ENCODE results near the gene SPEG.

SPEG gene

GRCh38 chr2:219425238-219426067 lies 9.2 kb upstream of the SPEG start:
- no peak for DNase-seq

- no peak for DNase-seq
Observed at GRCh38 chr2:219426068-219426443, 8.6 kb upstream of the SPEG start.

GRCh38 chr2:219426534-219427136 lies 8.0 kb upstream of the SPEG start:
- no peak for DNase-seq

GRCh38 chr2:219428469-219428868 lies 6.2 kb upstream of the SPEG start:
- no peak for DNase-seq

GRCh38 chr2:219429958-219430606 lies 4.6 kb upstream of the SPEG start:
- no peak for DNase-seq

- peak; percentile 52 for DNase-seq
Observed at GRCh38 chr2:219430633-219431615, 3.7 kb upstream of the SPEG start.

- peak; percentile 82 for DNase-seq
Observed at GRCh38 chr2:219433666-219434467, 776 bp upstream of the SPEG start.

- DNase-seq = no peak
Observed at GRCh38 chr2:219434468-219434717, 250 bp upstream of the SPEG start.

- no peak for DNase-seq
Observed at GRCh38 chr2:219435701-219436100, 1.1 kb downstream of the SPEG start.

GRCh38 chr2:219436491-219436890 lies 1.8 kb downstream of the SPEG start:
- DNase-seq = no peak

- no peak for DNase-seq
Observed at GRCh38 chr2:219437141-219437540, 2.5 kb downstream of the SPEG start.

GRCh38 chr2:219437690-219438206 lies 3.1 kb downstream of the SPEG start:
- DNase-seq = no peak

GRCh38 chr2:219438453-219438852 lies 3.8 kb downstream of the SPEG start:
- DNase-seq = no peak

- no peak for DNase-seq
Observed at GRCh38 chr2:219439506-219439905, 4.9 kb downstream of the SPEG start.

- DNase-seq = no peak
Observed at GRCh38 chr2:219440388-219441256, 6.0 kb downstream of the SPEG start.

- DNase-seq = peak; percentile 33
Observed at GRCh38 chr2:219441451-219442255, 7.0 kb downstream of the SPEG start.

GRCh38 chr2:219442256-219443015 lies 7.8 kb downstream of the SPEG start:
- DNase-seq = no peak

- no peak for DNase-seq
Observed at GRCh38 chr2:219443016-219443696, 8.5 kb downstream of the SPEG start.

- DNase-seq = no peak
Observed at GRCh38 chr2:219443697-219444023, 9.0 kb downstream of the SPEG start.

Data from hematopoietic multipotent progenitor cell treated with erythropoietin and hydrocortisone succinate and interleukin-3 and kit ligand, for 4 days (in vitro differentiated cells).